ENCODE measurements around the gene TAF12. TPM values are rescaled to one million over a fixed set of nuclear protein-coding genes. Genes with fewer than 3 reads are reported as not detected.
A peak's percentile ranks its signal among the peaks of the same experiment; 100 is the strongest.

Gene TAF12
- total RNA-seq, 3 donors from 2014 or later: 18.7 to 36.2 (median 22.7) TPM

GRCh38 chr1:28582248-28582615 is 60.6 kb downstream of the TAF12 start:
- no peak for TF ChIP-seq POLR2A (IDR thresholded peaks at IDR 0.05)
- Histone ChIP-seq H3K36me3 (no peaks in the 10 kb centered on the region), H3K4me1 (peaks cover 0 to 10% of the 10 kb centered on the region in 2 donors), H3K27ac (peak overlapping the region; percentile 86 to 89), H3K27me3 (no peaks in the 10 kb centered on the region), H3K9me3 (no peaks in the 10 kb centered on the region), H3K4me3 (peak overlapping the region; percentile 77 to 92 (median 91))
- intact Hi-C loops (cut with DNase I; ENCODE audit: low total_unique reads): no loop called here
- no peak for DNase-seq (ENCODE audit: low spot score in 2 of 2)

GRCh38 chr1:28581531-28582247 is 61.2 kb downstream of the TAF12 start:
- intact Hi-C loops (cut with DNase I; ENCODE audit: low total_unique reads): no loop called here
- Histone ChIP-seq H3K4me1 (peaks cover 0 to 10% of the 10 kb centered on the region in 2 donors), H3K27me3 (no peaks in the 10 kb centered on the region), H3K4me3 (peak overlapping the region; percentile 77 to 92 (median 91)), H3K9me3 (no peaks in the 10 kb centered on the region), H3K36me3 (no peaks in the 10 kb centered on the region), H3K27ac (peak overlapping the region; percentile 86 to 89)
- DNase-seq (ENCODE audit: low spot score in 2 of 2): peak; percentile 95 to 97
- TF ChIP-seq POLR2AphosphoS5 (IDR thresholded peaks at IDR 0.05) (peak; percentile 98 to 100 (median 99)), POLR2A (IDR thresholded peaks at IDR 0.05) (peak; percentile 87)
- TF ChIP-seq, protein P1, sequence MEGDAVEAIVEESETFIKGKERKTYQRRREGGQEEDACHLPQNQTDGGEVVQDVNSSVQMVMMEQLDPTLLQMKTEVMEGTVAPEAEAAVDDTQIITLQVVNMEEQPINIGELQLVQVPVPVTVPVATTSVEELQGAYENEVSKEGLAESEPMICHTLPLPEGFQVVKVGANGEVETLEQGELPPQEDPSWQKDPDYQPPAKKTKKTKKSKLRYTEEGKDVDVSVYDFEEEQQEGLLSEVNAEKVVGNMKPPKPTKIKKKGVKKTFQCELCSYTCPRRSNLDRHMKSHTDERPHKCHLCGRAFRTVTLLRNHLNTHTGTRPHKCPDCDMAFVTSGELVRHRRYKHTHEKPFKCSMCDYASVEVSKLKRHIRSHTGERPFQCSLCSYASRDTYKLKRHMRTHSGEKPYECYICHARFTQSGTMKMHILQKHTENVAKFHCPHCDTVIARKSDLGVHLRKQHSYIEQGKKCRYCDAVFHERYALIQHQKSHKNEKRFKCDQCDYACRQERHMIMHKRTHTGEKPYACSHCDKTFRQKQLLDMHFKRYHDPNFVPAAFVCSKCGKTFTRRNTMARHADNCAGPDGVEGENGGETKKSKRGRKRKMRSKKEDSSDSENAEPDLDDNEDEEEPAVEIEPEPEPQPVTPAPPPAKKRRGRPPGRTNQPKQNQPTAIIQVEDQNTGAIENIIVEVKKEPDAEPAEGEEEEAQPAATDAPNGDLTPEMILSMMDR (IDR thresholded peaks at IDR 0.05): peak in 2 of 3 donors; percentile 15 to 52

DNA sequence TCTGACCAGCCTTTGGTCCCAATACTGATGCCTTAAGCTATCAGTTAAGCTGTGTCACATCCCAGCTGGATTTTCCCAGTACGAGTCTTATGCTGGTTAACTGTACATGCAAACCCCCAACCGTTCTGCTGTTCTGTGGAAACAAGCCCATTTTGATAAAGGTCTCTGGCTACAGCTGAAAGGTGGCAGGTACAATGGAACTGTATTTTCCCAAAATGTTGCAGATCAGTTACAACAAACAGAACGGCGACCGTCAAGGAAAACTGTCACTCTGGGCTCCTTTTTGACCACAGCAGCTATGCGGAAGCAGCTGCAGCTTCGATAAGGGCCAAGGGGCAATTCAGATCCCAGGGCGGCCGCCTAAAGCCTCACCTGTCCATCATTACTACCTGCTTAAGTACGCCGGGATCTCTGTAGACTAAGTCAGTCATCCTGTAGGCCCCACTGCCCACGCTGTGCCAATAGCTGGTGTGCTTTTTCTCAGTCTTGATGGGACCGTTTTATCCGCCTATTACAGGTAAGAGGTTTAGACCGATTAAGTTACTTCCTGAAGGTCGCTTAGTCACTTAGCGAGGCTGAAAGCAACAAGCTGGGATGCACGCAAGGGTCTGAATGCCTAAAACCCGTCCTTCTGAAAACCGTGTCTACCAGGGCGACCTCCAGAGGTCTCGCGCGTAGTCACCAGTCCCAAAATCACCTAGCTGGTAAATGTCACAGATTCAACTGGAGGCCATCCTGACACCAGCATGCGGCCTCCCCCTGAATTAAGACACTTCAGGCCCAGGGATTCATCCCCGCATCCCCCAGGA is 61.9 kb downstream of the TAF12 start:
- Histone ChIP-seq H3K9me3 (no peaks in the 10 kb centered on the region), H3K27ac (peak overlapping the region; percentile 86 to 89), H3K4me1 (peaks cover 0 to 10% of the 10 kb centered on the region in 2 donors), H3K4me3 (peak overlapping the region; percentile 77 to 92 (median 91)), H3K36me3 (no peaks in the 10 kb centered on the region), H3K27me3 (no peaks in the 10 kb centered on the region)
- intact Hi-C loops (cut with DNase I; ENCODE audit: low total_unique reads): no loop called here
- TF ChIP-seq, protein P1 (IDR thresholded peaks at IDR 0.05): no peak
- peak in 1 of 3 donors; percentile 17 for TF ChIP-seq POLR2AphosphoS5 (IDR thresholded peaks at IDR 0.05)
- no peak for TF ChIP-seq POLR2A (IDR thresholded peaks at IDR 0.05)
- DNase-seq (ENCODE audit: low spot score in 2 of 2): no peak

GRCh38 chr1:28579401-28579800 is 63.5 kb downstream of the TAF12 start:
- peaks cover 0 to 10% of the 10 kb centered on the region in 2 donors for H3K4me1 ChIP-seq
- TF ChIP-seq POLR2A (IDR thresholded peaks at IDR 0.05) (no peak), POLR2AphosphoS5 (IDR thresholded peaks at IDR 0.05) (no peak)
- TF ChIP-seq, protein P1 (IDR thresholded peaks at IDR 0.05): no peak
- no peak for DNase-seq (ENCODE audit: low spot score in 2 of 2)
- no peaks in the 10 kb centered on the region for H3K9me3 ChIP-seq
- H3K36me3 ChIP-seq: no peaks in the 10 kb centered on the region
- peak overlapping the region in 1 of 3 donors; percentile 91 for H3K4me3 ChIP-seq
- intact Hi-C loops (cut with DNase I; ENCODE audit: low total_unique reads): no loop called here
- no peaks in the 10 kb centered on the region for H3K27me3 ChIP-seq
- H3K27ac ChIP-seq: no peak overlapping the region

DNA sequence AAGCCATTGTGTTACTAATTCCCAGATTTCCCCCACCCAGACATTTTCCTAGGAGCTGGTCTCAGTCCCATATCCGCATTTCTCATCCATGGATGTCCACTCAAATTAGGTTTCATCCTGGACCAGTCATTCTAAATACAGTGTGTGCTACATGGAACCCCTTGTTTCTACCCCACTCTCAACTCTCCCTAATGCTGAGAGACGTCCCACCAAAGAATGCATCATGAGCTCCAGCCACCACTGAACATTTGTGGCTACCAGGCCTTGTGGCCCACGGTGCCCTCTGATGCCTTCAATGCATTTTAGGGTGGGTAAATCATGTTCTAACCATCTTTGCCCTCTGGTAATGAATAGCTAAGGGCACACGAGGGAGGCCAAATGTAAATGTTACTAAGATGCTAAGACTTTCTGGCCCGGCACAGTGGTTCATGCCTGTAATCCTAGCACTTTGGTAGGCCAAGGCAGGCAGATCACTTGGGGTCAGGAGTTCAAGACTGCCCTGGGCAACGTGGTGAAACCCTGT is 64.1 kb downstream of the TAF12 start:
- H3K36me3 ChIP-seq: no peaks in the 10 kb centered on the region
- no peak overlapping the region for H3K4me3 ChIP-seq
- no peaks in the 10 kb centered on the region for H3K27me3 ChIP-seq
- H3K9me3 ChIP-seq: no peaks in the 10 kb centered on the region
- H3K27ac ChIP-seq: peak overlapping the region in 1 of 2 donors; percentile 36
- DNase-seq (ENCODE audit: low spot score in 2 of 2): no peak
- intact Hi-C loops (cut with DNase I; ENCODE audit: low total_unique reads): no loop called here
- H3K4me1 ChIP-seq: peaks cover 0 to 10% of the 10 kb centered on the region in 2 donors
- TF ChIP-seq POLR2A (IDR thresholded peaks at IDR 0.05) (no peak), POLR2AphosphoS5 (IDR thresholded peaks at IDR 0.05) (no peak)
- TF ChIP-seq, protein P1 (IDR thresholded peaks at IDR 0.05): no peak
